Measurements from ENCODE around the gene GPR171. TPM values are rescaled to one million over a fixed set of nuclear protein-coding genes. Genes with fewer than 3 reads are reported as not detected.

GPR171 gene, protein sequence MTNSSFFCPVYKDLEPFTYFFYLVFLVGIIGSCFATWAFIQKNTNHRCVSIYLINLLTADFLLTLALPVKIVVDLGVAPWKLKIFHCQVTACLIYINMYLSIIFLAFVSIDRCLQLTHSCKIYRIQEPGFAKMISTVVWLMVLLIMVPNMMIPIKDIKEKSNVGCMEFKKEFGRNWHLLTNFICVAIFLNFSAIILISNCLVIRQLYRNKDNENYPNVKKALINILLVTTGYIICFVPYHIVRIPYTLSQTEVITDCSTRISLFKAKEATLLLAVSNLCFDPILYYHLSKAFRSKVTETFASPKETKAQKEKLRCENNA
- total RNA-seq: not detected in 2 replicates

DNA sequence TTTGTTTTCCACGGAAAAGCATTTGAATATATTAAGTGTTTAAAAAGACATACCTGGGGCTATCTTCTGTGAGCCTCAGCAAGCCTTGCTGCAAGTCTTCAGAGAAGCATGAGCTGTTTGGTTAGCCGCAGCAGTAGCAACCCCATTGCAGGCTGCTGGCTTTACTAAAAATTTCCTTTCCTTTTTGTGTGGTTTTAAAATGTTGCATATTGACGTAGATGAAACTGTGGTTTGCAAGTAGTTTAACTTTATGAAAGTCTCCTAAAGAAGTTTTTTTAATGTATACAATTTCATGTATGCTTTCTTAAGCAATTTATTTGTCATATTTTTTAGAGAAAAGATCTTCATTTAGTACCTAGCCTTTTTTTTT is at the start of gene GPR171:
Gene GPR171 (minus strand): TSS at position 166 of the 370 bp plus-strand sequence. CDS start 3,830 bp downstream, outside the sequence.

Other genes with a start within 250 kb of the GPR171 start
- gene CLRN1, start 230.5 kb downstream of the GPR171 start, total RNA-seq: not detected in 2 replicates
- gene MED12L, start 117.6 kb downstream of the GPR171 start, total RNA-seq: 0.29 and 0.35 TPM in 2 replicates
- gene P2RY14, start 75.3 kb upstream of the GPR171 start, total RNA-seq: not detected in 2 replicates
- gene GPR87, start 113.6 kb upstream of the GPR171 start, total RNA-seq: 1.9 and 3.2 TPM in 2 replicates
- gene P2RY13, start 126.3 kb upstream of the GPR171 start, total RNA-seq: not detected in 2 replicates
- gene P2RY12, start 181.5 kb upstream of the GPR171 start, total RNA-seq: not detected in 2 replicates

Measured in myometrial cell (primary cell).